Measurements from ENCODE around the gene PLPPR1. TPM values are rescaled to one million over a fixed set of nuclear protein-coding genes. Genes with fewer than 3 reads are reported as not detected.

Gene PLPPR1
- total and polyA plus RNA-seq, 2 donors (not counting 3 experiments of a cell fraction or from before 2014, with no cell fraction given) = 0.18 to 0.50 TPM

GRCh38 chr9:101307051-101307450 is 278.5 kb downstream of the PLPPR1 start:
- intact Hi-C loops (cut with micrococcal nuclease) = no loop called here
- H3K36me3 ChIP-seq (ENCODE audit: control insufficient read depth in 2 of 2, extremely low read depth in 1 of 2, insufficient read depth in 2 of 2, low read length in 2 of 2) = no peaks in the 10 kb centered on the region
- POLR2A ChIA-PET = no interaction called here
- FAIRE-seq = no peak
- CTCF ChIA-PET = interaction anchor here (1.1 to 2.0 kb wide), 5 partner anchors 72 to 706 kb away, joined by 3 to 12 read pairs (median 5); no protein-coding TSS in a partner anchor
- no TSS peak for BruUV-seq (replicated peaks)
- H3K4me1 ChIP-seq (ENCODE audit: control insufficient read depth, extremely low read depth, insufficient read depth, low read length) = no peaks in the 10 kb centered on the region
- no peak overlapping the region for H3K4me3 ChIP-seq (replicated peaks in 1 of 3; ENCODE audit: insufficient read depth in 1 of 3, low read depth in 1 of 3, low read length in 3 of 3)
- H3K4me2 ChIP-seq (ENCODE audit: insufficient read depth, low read length) = no peak overlapping the region
- dilution Hi-C loops (cut with MboI; ENCODE audit: extremely low pct_ligation_motif_present, low sequenced_read_pairs) = no loop called here
- no peak overlapping the region for H2AFZ ChIP-seq (ENCODE audit: low read depth, low read length)
- H3K27ac ChIP-seq (ENCODE audit: insufficient read depth, low read depth, low read length) = no peak overlapping the region
- H3K9me3 ChIP-seq (replicated peaks; ENCODE audit: control insufficient read depth, insufficient read depth, low read length) = no peaks in the 10 kb centered on the region
- no peaks in the 10 kb centered on the region for H3K79me2 ChIP-seq (ENCODE audit: control insufficient read depth, insufficient read depth, low read length)
- no peaks in the 10 kb centered on the region for H4K20me1 ChIP-seq (replicated peaks; ENCODE audit: control insufficient read depth, extremely low read depth, insufficient read depth, low read length)
- no peaks in the 10 kb centered on the region for H3K9me1 ChIP-seq (replicated peaks; ENCODE audit: control insufficient read depth, extremely low read depth, insufficient read depth, low read length)
- H3K9ac ChIP-seq (replicated peaks; ENCODE audit: extremely low read depth, insufficient read depth, low read length) = no peak overlapping the region
- peak; percentile 26 for DNase-seq (ENCODE audit: low read depth, low spot score)
- TF ChIP-seq POLR2AphosphoS5 (IDR thresholded peaks at IDR 0.05; ENCODE audit: insufficient read depth, low read depth, low read length) (no peak), MAX (IDR thresholded peaks at IDR 0.05; ENCODE audit: insufficient read depth, insufficient read length) (no peak), POLR2A (IDR thresholded peaks at IDR 0.05; ENCODE audit: low read depth, low read length) (no peak), JUN (IDR thresholded peaks at IDR 0.05; ENCODE audit: borderline replicate concordance, insufficient read depth, insufficient read length, low read depth) (no peak), FOS (IDR thresholded peaks at IDR 0.05; ENCODE audit: borderline replicate concordance, insufficient read depth, low read length) (no peak), EZH2 (IDR thresholded peaks at IDR 0.05; ENCODE audit: borderline replicate concordance, low read depth, low read length, severe bottlenecking) (no peak), GATA2 (IDR thresholded peaks at IDR 0.05; ENCODE audit: insufficient read depth, insufficient read length, low read depth, low read length) (no peak), MYC (IDR thresholded peaks at IDR 0.05; ENCODE audit: low read depth, low read length) (no peak), CTCF (IDR thresholded peaks at IDR 0.05; ENCODE audit: extremely low read depth in 1 of 2, insufficient read depth in 1 of 2, low read depth in 1 of 2, low read length in 2 of 2) (no peak)
- no peaks in the 10 kb centered on the region for H3K27me3 ChIP-seq (ENCODE audit: control insufficient read depth in 2 of 2, insufficient read depth in 2 of 2, low read length in 2 of 2)
